KBM-7 (cell line): ENCODE measurements around the gene RPL10A.

ENCODE experiments used
- DNase-seq: peaks from one replicate; pipeline ENCODE4 v3.0.0-alpha.2; 2015
- in situ Hi-C: fragments of 300-500 bp; cut with MboI; formaldehyde crosslinking; loops from 2 replicates; pipeline ENCODE4 v1.14.3; 2020; ENCODE audit warnings: low sequenced_read_pairs, low pct_unique_long_range_greater_than_20kb, mixed read lengths

RPL10A gene

GRCh38 chr6:35487658-35488516 lies 19.7 kb downstream of the RPL10A start:
- in situ Hi-C loops = no loop called here
- peak; percentile 86 for DNase-seq

- in situ Hi-C loops = no loop called here
- DNase-seq = no peak
These were observed 20.3 kb downstream of the RPL10A start for GRCh38 chr6:35488517-35488862.

DNA sequence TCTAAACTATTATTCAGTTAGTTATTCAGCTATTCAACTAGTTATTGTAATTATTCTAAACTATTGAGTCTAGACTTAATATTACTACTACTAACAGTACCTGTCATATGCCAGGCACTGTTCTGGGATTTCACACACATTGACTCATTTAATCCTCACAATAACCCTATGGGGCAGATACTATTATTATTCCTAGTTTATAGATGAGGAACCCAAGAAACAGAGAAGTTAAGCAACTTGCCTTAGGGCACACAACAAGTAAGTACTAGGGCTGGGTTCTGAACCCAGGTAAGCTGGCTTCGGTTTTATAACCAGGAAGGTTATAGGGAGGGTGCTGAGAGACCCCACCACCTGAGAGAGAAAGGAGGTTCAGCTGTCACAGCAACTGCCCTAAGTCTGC lies 20.9 kb downstream of the RPL10A start:
- in situ Hi-C loops = no loop called here

GRCh38 chr6:35489995-35490791 lies 22.0 kb downstream of the RPL10A start:
- in situ Hi-C loops = no loop called here
- DNase-seq = no peak

More for the DNA sequence above, 20.9 kb downstream of the RPL10A start:
- no peak for DNase-seq

DNA sequence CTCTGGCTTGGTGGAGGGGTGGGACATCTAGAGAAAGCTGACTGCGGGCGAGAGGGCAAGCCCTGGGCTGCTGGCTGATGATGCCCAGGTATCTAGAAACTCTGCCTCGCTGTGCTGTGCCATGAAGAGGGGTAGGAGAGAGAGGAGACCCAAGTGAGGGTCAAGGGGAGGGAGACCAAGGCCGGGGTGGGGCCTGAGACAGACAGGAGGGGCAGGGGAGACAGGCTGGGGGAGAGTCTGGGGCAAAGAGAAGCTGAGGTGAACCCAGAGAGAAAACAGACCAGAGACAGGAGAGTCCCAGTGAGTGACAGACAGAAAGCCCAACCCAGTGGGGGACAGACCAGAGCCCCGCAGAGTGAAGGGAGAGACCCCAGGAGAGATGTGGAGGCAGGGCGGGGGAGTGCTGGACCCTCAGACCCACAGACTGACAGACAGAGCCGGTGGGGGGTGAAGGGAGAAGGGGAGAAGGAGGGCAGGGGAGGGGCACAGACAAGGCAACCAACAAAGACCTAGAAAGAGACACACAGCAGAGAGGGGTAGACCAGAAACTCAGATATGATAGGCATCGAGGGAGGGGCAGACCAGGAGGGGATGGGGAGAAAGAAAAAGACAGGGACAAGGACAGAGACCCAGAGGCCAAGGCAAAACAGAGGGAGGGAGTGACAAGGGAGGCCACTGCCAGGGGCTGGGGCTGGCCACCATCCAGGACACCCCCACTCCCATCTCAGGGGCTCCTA lies 22.8 kb downstream of the RPL10A start:
- in situ Hi-C loops = no loop called here

DNA sequence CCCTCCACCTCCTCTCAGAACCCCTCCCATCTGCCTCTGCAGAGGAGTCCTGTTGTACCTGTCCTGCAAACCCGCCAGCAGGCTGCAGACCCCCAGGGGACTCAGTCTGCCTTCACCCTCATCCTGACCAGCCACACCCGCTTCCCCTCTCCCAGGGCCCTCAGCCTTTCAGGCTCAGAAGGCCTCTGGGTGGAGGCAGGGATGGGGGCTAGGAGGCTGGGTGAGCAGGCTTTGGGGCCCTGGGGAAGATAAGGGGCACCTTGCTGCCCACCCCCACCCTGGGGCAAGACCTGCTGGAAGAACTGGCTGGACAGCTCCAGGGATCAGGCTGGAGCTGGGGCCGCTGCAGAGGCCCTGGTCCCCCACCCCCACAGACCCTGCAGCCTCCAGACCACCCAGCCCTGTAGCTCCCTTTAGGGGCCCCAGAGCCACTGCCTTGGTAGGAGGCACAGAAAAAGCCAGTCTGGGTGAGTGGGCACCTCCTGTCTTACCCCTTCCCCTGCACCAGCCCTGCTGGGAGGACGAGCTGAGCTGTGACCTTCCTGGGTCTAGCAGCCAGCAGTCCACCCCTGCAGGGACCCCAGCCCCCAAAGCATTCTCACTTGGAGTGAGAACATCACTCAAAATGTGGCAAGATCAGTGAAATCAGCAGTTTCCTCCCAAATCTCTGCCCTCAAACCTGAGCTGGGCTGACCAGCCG lies 23.5 kb downstream of the RPL10A start:
- in situ Hi-C loops = no loop called here
- DNase-seq = no peak

More for the DNA sequence above, 22.8 kb downstream of the RPL10A start:
- no peak for DNase-seq

- DNase-seq = no peak
- in situ Hi-C loops = no loop called here
These were observed 24.2 kb downstream of the RPL10A start for GRCh38 chr6:35492258-35492973.

- in situ Hi-C loops = no loop called here
- DNase-seq = no peak
These were observed 24.7 kb downstream of the RPL10A start for GRCh38 chr6:35492974-35493284.

- no peak for DNase-seq
- in situ Hi-C loops = no loop called here
These were observed 25.2 kb downstream of the RPL10A start for GRCh38 chr6:35493307-35493983.

DNA sequence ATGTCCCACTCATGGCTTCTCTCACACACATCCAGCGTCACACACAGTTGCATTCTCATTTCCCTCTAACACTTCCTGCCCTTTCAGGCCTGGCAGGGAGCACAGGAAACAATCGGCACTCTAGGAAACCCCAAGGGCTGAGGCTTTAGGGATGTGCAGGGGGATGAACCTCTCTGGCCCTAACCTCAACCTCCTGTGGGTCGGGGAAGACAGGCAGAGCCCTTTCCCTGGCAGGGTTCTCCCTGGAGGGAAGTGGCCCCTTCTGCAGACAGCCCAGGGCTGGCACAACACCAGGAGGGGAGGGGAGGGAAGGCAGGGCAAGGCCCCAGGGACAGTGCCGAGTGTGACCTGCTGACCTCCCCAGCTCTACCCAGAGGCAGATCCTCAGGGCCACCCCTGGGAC lies 26.0 kb downstream of the RPL10A start:
- peak; percentile 77 for DNase-seq
- in situ Hi-C loops = no loop called here

GRCh38 chr6:35495258-35496035 lies 27.2 kb downstream of the RPL10A start:
- in situ Hi-C loops = no loop called here
- DNase-seq = no peak

- DNase-seq = no peak
- in situ Hi-C loops = no loop called here
These were observed 28.0 kb downstream of the RPL10A start for GRCh38 chr6:35496036-35496840.

DNA sequence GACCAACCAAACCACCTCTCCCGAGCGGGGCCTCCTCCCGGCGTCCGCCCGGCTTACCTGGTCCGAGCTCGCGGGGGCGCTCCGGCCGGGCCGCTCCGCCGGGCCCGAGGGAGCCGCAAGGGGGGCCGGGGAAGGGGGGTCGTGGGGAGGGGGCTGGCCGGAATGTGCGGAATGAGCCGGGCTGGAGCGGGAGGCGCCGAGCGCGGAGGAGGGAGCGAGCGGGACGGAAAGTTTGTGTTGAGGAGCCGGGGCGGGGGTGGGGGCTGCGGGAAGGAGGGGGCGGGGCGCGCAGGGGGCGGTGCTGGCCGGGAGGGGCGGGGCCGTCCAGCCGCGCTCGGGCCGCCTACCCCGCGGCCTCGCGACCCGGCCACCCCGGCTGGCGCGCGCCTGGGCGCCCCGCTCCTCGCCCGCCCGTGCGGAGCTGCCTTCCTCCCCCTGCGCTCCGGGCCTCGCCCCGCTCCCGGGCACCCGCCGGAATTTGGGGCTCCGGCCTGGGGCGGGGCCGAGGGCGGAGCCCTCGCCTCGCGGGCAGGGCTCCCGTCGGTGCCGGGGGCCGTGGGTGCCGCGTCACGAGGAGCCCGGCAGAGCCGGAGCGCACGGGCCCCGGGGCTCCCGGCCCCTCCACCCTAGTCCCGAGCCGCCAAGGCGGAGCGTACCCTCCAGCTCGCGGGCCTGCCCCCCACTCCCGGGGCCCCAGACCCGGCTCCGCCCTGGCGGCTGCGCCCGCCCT lies 28.8 kb downstream of the RPL10A start, which contains the start of gene TEAD3:
TSS of gene TEAD3 (minus strand) at position 239 of the 730 bp plus-strand sequence.
- DNase-seq = no peak
- in situ Hi-C loops = no loop called here

DNA sequence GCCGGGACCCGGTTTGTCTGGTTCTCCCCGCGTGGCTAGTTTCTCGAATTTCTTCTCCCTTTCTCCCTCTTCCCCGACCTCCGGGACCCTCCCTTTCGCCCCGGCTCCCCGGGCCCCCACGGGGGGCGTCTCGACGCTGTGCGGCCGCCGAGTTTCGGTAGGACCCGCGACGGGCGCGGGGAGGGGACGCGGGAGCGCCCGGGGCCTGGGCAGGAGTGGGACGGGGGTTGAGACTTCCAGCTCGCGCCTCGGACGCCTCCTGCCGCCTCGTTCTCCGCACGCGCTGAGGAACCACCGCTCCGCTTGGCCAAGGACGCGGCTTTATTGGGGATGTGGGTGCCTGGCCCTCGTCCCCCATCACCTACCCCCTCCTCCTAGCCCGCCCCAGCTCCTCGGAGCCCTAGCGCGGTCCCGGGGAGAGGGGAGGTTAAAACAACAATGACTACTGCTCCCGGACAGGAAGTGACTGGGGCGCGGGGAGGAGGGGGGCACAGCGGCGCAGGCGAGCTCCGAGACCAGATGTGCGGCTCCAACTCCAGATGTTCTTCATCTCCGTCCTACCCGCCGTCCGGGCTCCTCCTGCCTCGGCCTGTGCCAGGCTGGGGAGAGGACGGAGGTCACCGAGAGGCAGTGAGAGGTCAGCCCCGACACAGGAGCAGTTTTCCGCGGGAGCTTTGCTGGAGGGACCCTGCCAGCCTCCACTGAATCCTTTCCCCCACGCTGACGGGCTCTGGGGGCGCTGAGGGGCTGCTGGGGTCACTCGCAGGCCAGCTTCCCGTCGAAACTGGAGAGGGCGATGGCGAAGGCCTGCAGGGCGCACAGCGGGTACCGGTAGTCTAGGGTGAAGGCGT lies 29.6 kb downstream of the RPL10A start:
- in situ Hi-C loops = no loop called here
- DNase-seq = peak; percentile 60

GRCh38 chr6:35498422-35499067 lies 30.3 kb downstream of the RPL10A start:
- DNase-seq = no peak
- in situ Hi-C loops = no loop called here
